GM18520 (cell line): ENCODE results near the gene DMPK.
A peak's percentile ranks its signal among the peaks of the same experiment; 100 is the strongest.

Experiments
- ATAC-seq: cut with Tn5 transposase; IDR thresholded peaks from one replicate; pipeline ENCODE4 v1.9.1; 2021; ENCODE audit not compliant: unreplicated experiment

The DMPK gene

GRCh38 chr19:45770192-45771101, 11.8 kb downstream of the DMPK start:
- ATAC-seq = peak; percentile 35

DNA sequence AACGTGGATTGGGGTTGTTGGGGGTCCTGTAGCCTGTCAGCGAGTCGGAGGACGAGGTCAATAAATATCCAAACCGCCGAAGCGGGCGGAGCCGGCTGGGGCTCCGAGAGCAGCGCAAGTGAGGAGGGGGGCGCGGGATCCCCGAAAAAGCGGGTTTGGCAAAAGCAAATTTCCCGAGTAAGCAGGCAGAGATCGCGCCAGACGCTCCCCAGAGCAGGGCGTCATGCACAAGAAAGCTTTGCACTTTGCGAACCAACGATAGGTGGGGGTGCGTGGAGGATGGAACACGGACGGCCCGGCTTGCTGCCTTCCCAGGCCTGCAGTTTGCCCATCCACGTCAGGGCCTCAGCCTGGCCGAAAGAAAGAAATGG, 12.5 kb downstream of the DMPK start:
- no peak for ATAC-seq

- ATAC-seq = peak; percentile 62
These were observed 13.1 kb downstream of the DMPK start, which contains the start of gene SIX5 for GRCh38 chr19:45768984-45769782. TSS of gene SIX5 (minus strand) at chr19:45769252. CDS start at chr19:45768844, 408 bp downstream.

DNA sequence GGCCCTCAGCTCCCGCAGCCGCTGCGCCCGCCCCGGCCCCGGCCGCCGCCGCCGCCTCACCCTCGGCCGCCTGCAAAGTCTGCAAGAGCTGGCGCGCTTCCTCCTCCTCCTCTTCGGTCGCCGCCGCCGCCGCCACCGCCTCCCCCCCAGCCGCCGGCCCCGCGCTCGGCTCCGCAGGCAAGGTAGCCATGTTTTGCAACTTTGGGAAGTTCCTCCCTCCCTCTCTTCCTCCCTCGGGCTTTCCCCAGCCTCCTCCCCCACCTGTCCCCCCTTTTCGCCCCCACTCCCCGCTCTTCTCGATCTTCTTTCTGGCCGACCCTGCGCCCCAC, 13.7 kb downstream of the DMPK start:
- no peak for ATAC-seq

DNA sequence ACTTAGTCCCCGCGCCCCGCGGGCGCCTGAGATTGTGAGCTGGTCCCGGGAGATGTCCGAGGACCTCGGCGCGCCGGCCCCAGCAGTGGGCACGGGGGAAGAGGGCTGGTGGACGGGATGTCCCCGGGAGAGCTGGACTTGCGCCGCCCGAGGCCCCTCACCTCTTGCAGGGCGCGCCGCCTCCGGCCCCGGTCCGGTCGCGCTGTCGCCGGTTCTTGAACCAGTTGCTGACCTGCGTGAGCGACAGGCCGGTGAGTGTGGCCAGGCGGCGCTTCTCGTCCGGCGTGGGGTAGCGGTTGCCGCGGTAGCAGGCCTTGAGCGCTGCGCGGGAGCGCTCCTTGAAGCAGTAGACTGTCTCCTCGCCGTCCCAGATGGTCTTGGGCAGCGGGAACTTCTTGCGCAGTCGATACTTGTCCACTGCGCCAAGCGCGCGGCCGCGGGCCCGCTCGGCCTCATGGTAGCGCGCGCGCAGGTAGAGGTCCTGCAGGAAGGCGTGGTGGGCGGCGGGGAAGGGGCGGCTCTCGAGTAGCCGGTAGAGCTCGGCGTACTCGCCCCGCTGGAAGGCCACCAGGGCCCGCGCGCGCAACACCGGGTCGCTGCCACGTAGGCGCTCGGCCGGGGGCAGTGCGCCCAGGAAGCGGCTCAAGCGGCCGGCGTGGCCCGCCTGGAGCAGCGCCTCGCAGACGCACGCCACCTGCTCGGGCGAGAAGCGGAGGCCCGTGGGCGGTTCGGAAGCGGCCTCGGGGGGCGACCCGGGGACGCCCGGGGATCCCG, 14.2 kb downstream of the DMPK start:
- no peak for ATAC-seq

GRCh38 chr19:45767410-45767880, 14.8 kb downstream of the DMPK start:
- ATAC-seq = no peak

DNA sequence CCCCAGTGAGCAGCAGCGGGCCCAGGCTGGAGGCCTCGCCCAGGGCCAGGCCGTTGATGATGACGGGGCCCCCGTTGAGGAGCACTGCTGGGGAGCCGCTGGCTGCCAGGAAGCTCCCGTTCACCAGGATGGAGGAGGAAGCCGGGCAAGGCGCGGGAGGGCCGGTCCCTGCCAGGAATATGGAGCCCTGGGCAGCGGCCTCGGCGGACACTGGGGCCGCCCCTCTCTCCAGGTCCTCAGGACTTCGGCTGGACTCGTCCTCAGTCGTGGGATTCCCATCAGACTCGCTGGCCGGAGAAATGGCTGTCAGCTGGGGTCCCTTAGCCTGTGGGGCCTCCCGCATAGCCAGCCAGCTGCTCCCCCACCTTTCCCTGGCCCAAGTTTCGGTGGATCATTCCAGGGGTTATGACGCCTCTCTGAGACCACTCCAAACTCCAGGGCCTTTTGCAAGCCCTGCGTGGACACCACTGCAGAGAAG, 15.4 kb downstream of the DMPK start:
- ATAC-seq = no peak

GRCh38 chr19:45766296-45766868, 15.9 kb downstream of the DMPK start:
- ATAC-seq = no peak

- ATAC-seq = no peak
These were observed 16.5 kb downstream of the DMPK start for GRCh38 chr19:45765702-45766295.

DNA sequence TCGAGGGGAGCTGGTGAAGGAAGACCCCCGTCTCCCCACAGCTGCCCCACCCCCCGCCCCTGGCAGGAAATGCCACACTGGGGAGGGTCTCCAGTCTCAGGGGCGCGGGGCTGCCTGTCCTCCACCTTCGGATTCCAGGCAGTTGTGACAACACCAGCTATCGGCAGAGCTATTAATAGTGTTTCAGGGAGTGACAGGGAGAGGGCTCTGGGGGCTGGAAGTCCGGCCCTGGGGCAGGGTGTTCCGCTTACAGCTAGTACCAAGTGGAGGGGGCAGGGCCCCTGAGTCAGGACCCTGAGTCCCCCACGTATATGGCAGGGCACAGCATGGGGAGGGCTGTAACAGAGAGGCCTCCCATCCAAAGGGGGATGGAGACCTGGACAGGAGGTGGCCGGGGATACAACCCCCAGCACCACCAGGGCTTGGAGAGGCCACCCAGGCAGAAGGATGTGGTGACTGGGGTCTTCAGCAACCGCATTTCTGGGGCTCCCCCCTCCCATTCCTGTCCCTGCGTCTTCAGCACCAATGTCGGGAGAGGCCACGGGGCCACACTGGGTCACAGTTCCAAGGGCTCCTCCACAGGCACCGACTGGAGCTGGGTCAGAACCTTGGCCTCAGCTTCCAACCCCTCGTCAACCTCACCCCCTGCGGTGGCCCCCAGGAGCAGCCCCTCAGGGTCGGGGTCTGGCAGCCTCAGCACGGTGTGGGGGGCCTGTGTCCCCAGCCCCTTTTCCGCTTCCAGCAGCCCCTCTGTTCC, 17.2 kb downstream of the DMPK start:
- ATAC-seq = no peak

DNA sequence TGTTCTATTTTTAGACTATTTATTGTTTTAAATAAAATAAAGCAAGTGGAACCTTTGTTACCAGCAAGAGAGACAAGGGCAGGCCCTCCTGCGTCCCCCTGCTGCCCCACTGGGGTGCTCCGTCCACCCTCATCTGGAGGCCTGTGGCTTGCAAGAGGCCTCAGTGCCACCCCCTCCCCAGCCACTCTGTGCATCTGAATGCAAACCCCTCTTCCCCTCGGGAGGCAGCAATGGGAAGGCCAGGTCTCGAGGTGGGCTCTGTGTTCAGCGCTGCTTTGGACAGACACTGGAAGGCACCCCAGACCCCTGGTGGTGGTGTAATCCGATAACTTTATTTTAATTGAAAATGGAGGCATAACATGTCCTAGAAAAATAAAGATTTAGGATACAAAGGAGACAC, 17.8 kb downstream of the DMPK start:
- no peak for ATAC-seq

- no peak for ATAC-seq
These were observed 18.5 kb downstream of the DMPK start for GRCh38 chr19:45763691-45764294.

DNA sequence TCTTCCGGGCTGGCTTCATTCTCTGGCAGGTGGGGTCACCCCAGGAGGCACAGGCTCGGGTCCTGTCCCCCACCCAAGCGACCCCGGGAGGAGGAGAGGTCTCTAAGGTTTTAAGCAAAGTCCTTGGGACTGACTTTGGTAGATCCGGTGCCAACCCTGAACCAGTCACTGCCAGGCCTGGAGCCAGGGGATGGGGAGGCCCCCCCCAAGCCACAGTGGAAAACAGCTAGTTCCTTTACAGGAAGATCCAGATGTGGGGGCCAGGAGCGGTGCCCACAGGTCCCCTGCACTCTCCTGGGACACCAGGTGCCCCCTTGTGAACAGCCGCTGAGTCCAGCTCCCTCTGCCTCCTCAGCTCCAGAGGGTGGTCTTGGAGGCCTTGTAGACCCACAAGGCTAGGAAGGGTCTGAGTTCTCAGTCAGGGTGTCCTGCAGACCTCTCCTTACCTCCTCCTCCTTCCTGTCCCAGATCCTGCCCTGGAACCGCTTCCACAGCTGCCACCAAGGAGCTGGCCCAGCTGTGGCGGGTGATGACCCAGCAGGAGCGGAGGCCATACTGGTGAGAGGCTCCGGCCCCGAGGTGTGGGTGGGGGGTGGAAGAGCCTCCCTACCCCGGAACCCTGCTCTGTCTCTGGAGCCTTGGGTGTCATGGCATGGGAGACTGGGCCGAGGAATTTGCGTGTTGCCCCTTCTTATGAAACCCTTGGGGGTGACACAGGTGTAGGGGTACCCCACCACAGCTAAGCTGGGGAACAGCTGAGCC, 19.2 kb downstream of the DMPK start:
- ATAC-seq = no peak

GRCh38 chr19:45761714-45762113, 20.6 kb downstream of the DMPK start:
- ATAC-seq = no peak

DNA sequence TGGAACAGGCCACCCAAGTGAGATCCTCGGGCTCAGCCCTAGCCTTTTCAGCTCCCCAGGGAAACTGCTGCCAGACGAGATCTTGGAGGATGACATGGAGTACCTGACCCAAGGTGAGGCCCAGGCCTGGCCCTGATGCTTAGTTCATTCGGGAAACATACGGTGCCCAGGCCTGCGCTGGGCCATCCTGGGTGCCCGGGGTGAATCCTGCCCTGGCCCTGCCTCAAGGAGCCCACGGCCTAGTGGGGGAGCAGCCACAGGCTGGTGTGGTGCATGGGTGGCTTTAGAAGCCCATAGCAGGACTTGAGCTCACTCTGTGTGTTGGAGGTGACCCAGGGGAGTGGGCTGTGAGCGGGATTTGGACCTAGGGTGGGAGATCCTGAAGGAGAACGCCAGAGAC, 23.4 kb downstream of the DMPK start:
- ATAC-seq = no peak

GRCh38 chr19:45757695-45758094, 24.6 kb downstream of the DMPK start:
- ATAC-seq = no peak

GRCh38 chr19:45754323-45754722, 28.0 kb downstream of the DMPK start:
- ATAC-seq = no peak

DNA sequence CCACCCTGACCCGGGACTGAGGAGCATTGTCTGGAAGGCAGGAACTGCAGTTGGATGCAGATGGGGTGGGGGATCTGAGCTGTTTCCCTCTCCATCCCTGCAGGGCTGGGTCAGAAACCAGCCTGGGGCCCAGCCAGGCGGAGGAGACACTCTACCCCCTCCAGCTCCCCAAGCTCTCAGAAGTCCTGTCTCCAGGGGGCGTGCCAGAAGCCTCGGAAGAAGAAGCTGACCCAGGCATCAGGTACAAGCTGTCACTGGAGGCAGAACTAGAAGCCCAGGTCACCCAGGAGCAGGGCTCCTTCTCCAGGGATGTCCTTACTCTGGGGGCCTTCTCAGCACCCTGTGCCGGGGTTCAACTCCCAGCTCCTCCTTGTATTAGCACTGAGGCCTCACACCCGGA, 28.7 kb downstream of the DMPK start:
- ATAC-seq = no peak

GRCh38 chr19:45752639-45753038, 29.7 kb downstream of the DMPK start:
- no peak for ATAC-seq
